KBM-7 (cell line): Measurements from ENCODE around the gene SLC24A1.

Experiments used
- DNase-seq: peaks from one replicate; pipeline ENCODE4 v3.0.0-alpha.2; 2015
- in situ Hi-C: fragments of 300-500 bp; cut with MboI; formaldehyde crosslinking; loops from 2 replicates; pipeline ENCODE4 v1.14.3; 2020; ENCODE audit warnings: low sequenced_read_pairs, low pct_unique_long_range_greater_than_20kb, mixed read lengths

SLC24A1 gene

DNA sequence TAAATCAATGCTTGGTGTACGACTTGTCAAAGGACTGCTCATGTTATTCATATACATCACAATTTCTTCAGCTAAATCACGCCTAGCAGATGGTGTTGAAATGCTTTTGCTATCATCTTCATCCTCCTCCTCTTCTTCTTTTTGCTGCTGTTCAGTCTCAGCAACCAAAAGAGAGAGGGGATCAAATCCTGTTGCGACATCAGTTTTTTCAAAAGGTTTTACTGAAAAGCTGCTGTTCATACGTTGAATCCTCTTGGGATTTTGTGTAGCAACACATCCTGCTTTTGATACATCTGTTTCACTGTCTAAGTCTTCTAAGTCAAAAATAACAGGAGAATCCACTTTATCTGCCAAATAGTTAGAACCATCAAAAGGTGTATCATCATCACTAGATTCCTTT is 69.0 kb downstream of the SLC24A1 start:
- in situ Hi-C loops: no loop called here
- no peak for DNase-seq

- no peak for DNase-seq
- in situ Hi-C loops: no loop called here
These were observed 73.3 kb downstream of the SLC24A1 start for GRCh38 chr15:65695081-65695480.
